ENCODE data around the gene SLIT3. TPM values are rescaled to one million over a fixed set of nuclear protein-coding genes. Genes with fewer than 3 reads are reported as not detected.
A peak's percentile ranks its signal among the peaks of the same experiment; 100 is the strongest.

SLIT3 gene
- total RNA-seq, 1 donor from 2014 or later: 70.0 TPM

DNA sequence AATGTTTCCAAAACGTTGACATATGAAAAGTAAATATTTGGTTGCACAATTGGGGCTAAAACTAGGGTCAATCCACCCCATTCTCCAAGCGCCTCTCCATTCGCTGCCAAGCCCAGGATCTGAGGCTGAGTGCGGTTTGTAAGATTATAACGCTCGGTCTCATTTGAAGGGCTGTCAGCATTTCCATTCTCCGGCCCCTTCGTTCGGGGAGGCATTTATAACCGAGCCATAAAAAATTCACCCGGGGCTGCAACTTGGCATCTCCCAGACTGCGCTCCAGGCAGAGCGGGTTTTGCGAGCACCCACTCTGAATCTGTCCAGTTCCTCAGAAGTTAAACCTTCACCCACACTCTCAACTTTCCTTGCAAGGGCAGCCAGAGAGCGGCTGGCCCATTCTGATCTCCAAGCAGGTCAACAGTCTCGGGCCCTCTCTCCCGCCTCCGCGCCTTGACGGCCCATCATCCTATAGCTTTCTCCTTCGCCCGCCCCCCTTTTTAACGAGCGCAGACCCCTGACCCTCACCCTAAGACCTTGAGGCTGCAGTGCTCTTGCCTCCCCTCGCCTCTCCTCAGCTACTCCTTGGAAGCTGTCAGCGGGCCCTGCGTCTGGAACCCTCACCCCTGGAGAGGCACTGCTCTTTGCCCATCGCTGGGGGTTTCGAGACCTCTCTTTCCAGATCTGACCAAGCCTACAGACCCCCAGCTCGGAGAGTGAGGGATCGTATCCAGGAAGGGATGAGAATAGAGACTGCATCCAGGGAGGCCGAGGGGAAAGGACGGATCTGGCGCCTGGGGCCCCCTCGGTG lies 1.1 kb downstream of the SLIT3 start:
- H3K4me1 ChIP-seq: no peaks in the 10 kb centered on the region
- H3K27ac ChIP-seq: peak overlapping the region; percentile 74
- H3K27me3 ChIP-seq: peaks cover 35% of the 10 kb centered on the region
- peak overlapping the region; percentile 53 for H3K4me3 ChIP-seq
- no peaks in the 10 kb centered on the region for H3K36me3 ChIP-seq
- ATAC-seq (no peak), DNase-seq (no peak)
- intact Hi-C loops (cut with DNase I): loop anchor here (10.0 kb wide), 1 partner anchor 315 kb away; no protein-coding TSS in a partner anchor
- H3K9me3 ChIP-seq: no peaks in the 10 kb centered on the region
- TF ChIP-seq, protein P1, sequence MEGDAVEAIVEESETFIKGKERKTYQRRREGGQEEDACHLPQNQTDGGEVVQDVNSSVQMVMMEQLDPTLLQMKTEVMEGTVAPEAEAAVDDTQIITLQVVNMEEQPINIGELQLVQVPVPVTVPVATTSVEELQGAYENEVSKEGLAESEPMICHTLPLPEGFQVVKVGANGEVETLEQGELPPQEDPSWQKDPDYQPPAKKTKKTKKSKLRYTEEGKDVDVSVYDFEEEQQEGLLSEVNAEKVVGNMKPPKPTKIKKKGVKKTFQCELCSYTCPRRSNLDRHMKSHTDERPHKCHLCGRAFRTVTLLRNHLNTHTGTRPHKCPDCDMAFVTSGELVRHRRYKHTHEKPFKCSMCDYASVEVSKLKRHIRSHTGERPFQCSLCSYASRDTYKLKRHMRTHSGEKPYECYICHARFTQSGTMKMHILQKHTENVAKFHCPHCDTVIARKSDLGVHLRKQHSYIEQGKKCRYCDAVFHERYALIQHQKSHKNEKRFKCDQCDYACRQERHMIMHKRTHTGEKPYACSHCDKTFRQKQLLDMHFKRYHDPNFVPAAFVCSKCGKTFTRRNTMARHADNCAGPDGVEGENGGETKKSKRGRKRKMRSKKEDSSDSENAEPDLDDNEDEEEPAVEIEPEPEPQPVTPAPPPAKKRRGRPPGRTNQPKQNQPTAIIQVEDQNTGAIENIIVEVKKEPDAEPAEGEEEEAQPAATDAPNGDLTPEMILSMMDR (IDR thresholded peaks at IDR 0.05): no peak

DNA sequence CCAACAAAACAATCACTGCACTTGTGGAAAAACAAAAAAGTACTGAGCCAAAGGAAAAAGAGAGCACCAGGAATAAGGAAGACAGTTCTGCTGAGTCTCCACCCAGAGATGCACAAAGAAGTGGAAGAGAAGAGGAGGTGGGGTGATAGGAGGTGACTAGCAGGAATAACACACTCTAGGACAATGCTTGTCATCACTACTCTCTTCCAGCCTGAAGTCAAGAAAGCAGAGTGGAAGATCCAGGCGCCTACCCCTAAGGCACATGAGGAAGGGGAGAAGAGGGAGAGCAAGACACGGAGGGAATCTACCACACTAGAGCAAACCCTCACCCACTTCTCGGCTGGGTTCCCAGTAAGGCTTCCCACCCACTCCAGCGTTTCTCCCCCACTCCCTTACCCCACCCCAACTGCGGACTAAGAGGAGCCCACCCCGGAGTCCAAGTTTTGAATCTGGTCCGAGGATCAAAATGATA lies 1.7 kb downstream of the SLIT3 start:
- peaks cover 34% of the 10 kb centered on the region for H3K27me3 ChIP-seq
- intact Hi-C loops (cut with DNase I): no loop called here
- DNase-seq (no peak), ATAC-seq (no peak)
- no peaks in the 10 kb centered on the region for H3K4me1 ChIP-seq
- TF ChIP-seq, protein P1 (IDR thresholded peaks at IDR 0.05): no peak
- H3K27ac ChIP-seq: peak overlapping the region; percentile 74
- no peaks in the 10 kb centered on the region for H3K9me3 ChIP-seq
- no peaks in the 10 kb centered on the region for H3K36me3 ChIP-seq
- peak overlapping the region; percentile 53 for H3K4me3 ChIP-seq

DNA sequence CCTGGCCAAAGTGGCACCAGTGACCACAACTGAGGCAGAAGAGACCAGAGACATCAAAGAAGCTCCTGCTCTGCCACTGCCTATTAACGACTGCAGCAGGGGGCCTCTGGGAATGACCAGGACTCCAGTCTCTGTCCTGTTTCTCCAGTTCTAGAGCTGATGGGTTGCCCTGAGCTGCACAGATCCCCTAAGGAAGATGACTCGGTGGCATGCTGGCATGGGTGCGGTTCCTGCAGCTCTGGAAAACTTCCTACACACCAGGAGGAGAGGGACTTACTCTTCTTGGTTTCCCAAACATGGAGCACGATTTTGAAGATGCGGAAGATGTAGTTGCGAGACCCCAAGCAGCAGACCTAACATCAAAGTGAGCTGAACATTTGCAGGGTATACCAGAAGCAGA lies 2.7 kb downstream of the SLIT3 start:
- H3K4me1 ChIP-seq: peaks cover 4% of the 10 kb centered on the region
- no peaks in the 10 kb centered on the region for H3K9me3 ChIP-seq
- peaks cover 25% of the 10 kb centered on the region for H3K27me3 ChIP-seq
- H3K27ac ChIP-seq: no peak overlapping the region
- peak overlapping the region; percentile 53 for H3K4me3 ChIP-seq
- intact Hi-C loops (cut with DNase I): no loop called here
- DNase-seq (no peak), ATAC-seq (no peak)
- TF ChIP-seq, protein P1 (IDR thresholded peaks at IDR 0.05): no peak
- H3K36me3 ChIP-seq: no peaks in the 10 kb centered on the region

DNA sequence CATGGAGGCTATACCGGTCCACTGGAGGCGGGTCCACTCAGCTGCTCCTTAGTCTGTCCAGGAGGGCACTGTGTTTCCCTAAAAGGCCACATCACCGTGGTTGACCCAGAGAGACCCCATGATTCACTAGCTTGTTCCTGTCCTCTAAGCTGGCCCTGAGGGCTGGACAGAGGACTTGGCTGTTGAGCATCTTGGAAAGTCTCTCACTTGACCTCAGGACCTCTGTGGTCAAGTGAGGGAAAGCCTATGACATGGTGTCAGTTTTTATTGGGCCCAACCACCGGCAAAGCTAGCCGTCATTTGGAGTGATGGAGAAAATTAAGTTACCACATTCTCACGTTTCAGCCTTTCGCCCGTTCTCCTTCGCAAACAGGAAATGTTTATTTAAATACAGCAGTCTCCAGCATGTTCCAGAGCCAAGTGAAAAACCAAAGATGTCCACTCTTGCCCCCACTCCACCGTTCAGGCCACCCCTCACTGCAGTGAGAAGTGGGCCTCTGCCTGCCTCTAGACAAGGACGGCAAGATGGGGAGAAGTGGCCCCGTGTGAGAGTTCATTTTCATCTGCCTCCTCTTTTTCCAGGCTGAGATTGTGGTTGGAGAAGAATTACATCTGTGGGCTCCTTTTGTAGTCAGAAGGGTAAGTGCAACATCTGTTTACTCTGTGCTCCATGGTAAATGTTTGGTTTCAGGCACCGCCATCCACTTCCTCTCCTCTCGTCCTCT lies 4.4 kb downstream of the SLIT3 start:
- H3K9me3 ChIP-seq: no peaks in the 10 kb centered on the region
- DNase-seq: no peak
- no peaks in the 10 kb centered on the region for H3K36me3 ChIP-seq
- H3K27me3 ChIP-seq: peaks cover 25% of the 10 kb centered on the region
- peaks cover 4% of the 10 kb centered on the region for H3K4me1 ChIP-seq
- peak overlapping the region; percentile 51 for H3K27ac ChIP-seq
- no peak overlapping the region for H3K4me3 ChIP-seq
- intact Hi-C loops (cut with DNase I): no loop called here
- peak; percentile 18 for ATAC-seq
- TF ChIP-seq, protein P1 (IDR thresholded peaks at IDR 0.05): no peak

DNA sequence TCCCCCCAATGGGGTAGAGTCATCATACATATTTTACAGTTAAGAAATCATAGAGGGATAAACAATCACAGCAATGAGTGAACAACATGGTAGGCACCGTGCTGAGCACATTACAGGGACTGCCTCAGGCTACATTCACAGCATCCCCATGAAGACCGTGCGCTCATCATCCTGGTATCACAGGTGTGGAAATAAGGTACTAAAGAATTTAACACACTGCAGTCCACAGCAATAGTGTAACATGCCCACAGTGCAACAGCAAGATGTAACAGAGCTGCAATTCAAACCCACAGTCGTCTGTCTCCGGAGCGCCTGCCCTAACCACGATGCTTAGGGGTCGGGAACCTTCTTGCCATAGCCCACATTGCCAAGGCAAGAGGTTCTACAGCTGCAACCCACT lies 5.6 kb downstream of the SLIT3 start:
- intact Hi-C loops (cut with DNase I): no loop called here
- peaks cover 21% of the 10 kb centered on the region for H3K27me3 ChIP-seq
- H3K4me1 ChIP-seq: peaks cover 4% of the 10 kb centered on the region
- DNase-seq (no peak), ATAC-seq (no peak)
- no peak overlapping the region for H3K4me3 ChIP-seq
- no peaks in the 10 kb centered on the region for H3K9me3 ChIP-seq
- no peaks in the 10 kb centered on the region for H3K36me3 ChIP-seq
- TF ChIP-seq, protein P1 (IDR thresholded peaks at IDR 0.05): no peak
- no peak overlapping the region for H3K27ac ChIP-seq

All from upper lobe of right lung (tissue), 1 donor.